K562 (cell line): ENCODE results near the gene IRAK2. TPM values are rescaled to one million over a fixed set of nuclear protein-coding genes. Genes with fewer than 3 reads are reported as not detected.

Experiments
- C11orf30 ChIP-seq: fragments of 450-650 bp; IDR thresholded peaks from 2 replicates; pipeline ENCODE4 v1.6.1; 2016; ENCODE audit warnings: low read depth, mild to moderate bottlenecking
- CHD4 ChIP-seq: fragments of 200-600 bp; sonication (generic); IDR thresholded peaks from 3 replicates; pipeline ENCODE4 v1.6.1; 2012; ENCODE audit warnings: low read depth, mild to moderate bottlenecking, mixed read lengths, low read length, inconsistent platforms; ENCODE audit not compliant: insufficient read depth, insufficient replicate concordance, poor library complexity, severe bottlenecking
- HOXB6 ChIP-seq: fragments of 250-450 bp; sonication (Bioruptor Pico); IDR thresholded peaks from 2 replicates; pipeline ENCODE4 v1.5.1; 2022; ENCODE audit warnings: mild to moderate bottlenecking, borderline replicate concordance
- KDM4B ChIP-seq, 2 experiments: fragments of 450-650 bp in 1 of 2; sonication (generic) in 1 of 2; IDR thresholded peaks; 2 replicates each; pipeline ENCODE4 v1.6.1; 2016 to 2017; ENCODE audit warnings: borderline replicate concordance in 2 of 2, antibody characterized with exemption in 1 of 2, low read depth in 1 of 2, mild to moderate bottlenecking in 1 of 2
- MAFK ChIP-seq: IDR thresholded peaks from 2 replicates; pipeline ENCODE4 v1.6.1; 2011; ENCODE audit warnings: low read length, improper control_type of control experiment
- MCM2 ChIP-seq: fragments of 450-650 bp; IDR thresholded peaks from 2 replicates; pipeline ENCODE4 v1.6.1; 2017; ENCODE audit warnings: low read depth, mild to moderate bottlenecking
- MCM5 ChIP-seq: fragments of 450-650 bp; IDR thresholded peaks from 2 replicates; pipeline ENCODE4 v1.6.1; 2016; ENCODE audit warnings: low read depth
- NR2C2 ChIP-seq, 2 experiments: fragments of 200-800 bp in 1 of 2; sonication (Bioruptor generic) in 1 of 2; sonication (generic) in 1 of 2; formaldehyde crosslinking in 1 of 2; IDR thresholded peaks; 2 replicates each; pipeline versions ENCODE4 v1.6.1 to v1.8.0; 2016 to 2022; ENCODE audit warnings: mild to moderate bottlenecking in 1 of 2, missing compliant biosample characterization in 1 of 2, missing genetic modification characterization in 1 of 2, missing genetic modification reagents in 1 of 2
- POLR2AphosphoS5 ChIP-seq: IDR thresholded peaks from 2 replicates; pipeline ENCODE4 v1.6.1; 2011; ENCODE audit warnings: mild to moderate bottlenecking, low read depth, low read length, moderate library complexity; ENCODE audit not compliant: control insufficient read depth, insufficient read depth
- PYGO2 ChIP-seq: fragments of 450-650 bp; IDR thresholded peaks from 2 replicates; pipeline ENCODE4 v1.6.1; 2016; ENCODE audit warnings: mild to moderate bottlenecking, missing genetic modification characterization, moderate library complexity, missing compliant biosample characterization
- SIN3A ChIP-seq, 2 experiments: fragments of 150-350 bp in 1 of 2; IDR thresholded peaks; 2 replicates each; pipeline ENCODE4 v1.6.1; 2011 to 2016; ENCODE audit warnings: borderline replicate concordance in 2 of 2, low read depth in 2 of 2, low read length in 2 of 2, mild to moderate bottlenecking in 2 of 2, moderate library complexity in 2 of 2; ENCODE audit not compliant: control insufficient read depth in 1 of 2
- SMC3 ChIP-seq: conservative IDR thresholded peaks from 2 replicates; pipeline ENCODE4 v1.6.1; 2011; ENCODE audit warnings: low read depth, low read length, improper control_type of control experiment; ENCODE audit not compliant: insufficient read depth
- STAT5B ChIP-seq: fragments of 250-450 bp; sonication (Bioruptor Pico); IDR thresholded peaks from 2 replicates; pipeline ENCODE4 v1.8.0; 2021; ENCODE audit warnings: mild to moderate bottlenecking, inconsistent platforms
- TAL1 ChIP-seq: fragments of 450-650 bp; IDR thresholded peaks from 2 replicates; pipeline ENCODE4 v1.6.1; 2016; ENCODE audit warnings: mild to moderate bottlenecking
- TCF7 ChIP-seq: sonication (generic); IDR thresholded peaks from 2 replicates; pipeline ENCODE4 v1.6.1; 2016; ENCODE audit warnings: antibody characterized with exemption, borderline replicate concordance
- TCFL5 ChIP-seq: fragments of 250-450 bp; sonication (Bioruptor Pico); conservative IDR thresholded peaks from 2 replicates; pipeline ENCODE4 v1.6.1; 2021; ENCODE audit warnings: mild to moderate bottlenecking, moderate library complexity, matching md5 sums
- ZNF347 ChIP-seq: fragments of 450-650 bp; formaldehyde crosslinking; IDR thresholded peaks from 2 replicates; pipeline ENCODE4 v1.4.0; 2020; ENCODE audit warnings: low read depth, mild to moderate bottlenecking, moderate library complexity
- ZNF717 ChIP-seq: fragments of 250-450 bp; sonication (Bioruptor Pico); IDR thresholded peaks from 2 replicates; pipeline ENCODE4 v1.5.0; 2021
- ZNF764 ChIP-seq: fragments of 250-450 bp; sonication (Bioruptor Pico); IDR thresholded peaks from 2 replicates; pipeline ENCODE4 v1.4.0; 2020; ENCODE audit warnings: low read depth, mild to moderate bottlenecking, moderate library complexity
- polyA plus RNA-seq, 8 experiments: library from polyadenylated mRNA; depleted of rRNA in 4 of 8; stranded (reverse) in 5 of 8; unstranded in 3 of 8; fragments of >200 nt; fragmentation: Nextera tagmentation in 2 of 8; fragmentation: Illumina TruSeq in 1 of 8; extraction: Ambion mirVana in 2 of 8; extraction: Trizol in 1 of 8; gene quantifications; 2 replicates each; pipeline versions ENCODE4 v1.2.1 to v1.2.3, GENCODE V29; 2011 to 2014; ENCODE audit warnings: inconsistent platforms in 1 of 8, missing spikeins in 1 of 8
- total RNA-seq, 7 experiments: library from RNA; depleted of rRNA in 6 of 7; stranded (reverse); fragments of >200 nt in 6 of 7; fragmentation: Illumina TruSeq in 2 of 7; extraction: Trizol in 2 of 7; gene quantifications; 2 replicates each; pipeline versions ENCODE4 v1.2.1 to v1.2.3, GENCODE V29; 2011 to 2021; ENCODE audit warnings: low replicate concordance in 1 of 7
- TF ChIP-seq, protein P1 (sequence below): sonication (generic); formaldehyde crosslinking; IDR thresholded peaks from 2 replicates; pipeline ENCODE4 v1.8.0; 2023; ENCODE audit warnings: mild to moderate bottlenecking, missing genetic modification reagents
- TF ChIP-seq, protein P2 (sequence below): fragments of 450-650 bp; IDR thresholded peaks from 2 replicates; pipeline ENCODE4 v1.6.1; 2018; ENCODE audit not compliant: partially characterized antibody

The IRAK2 gene
- total and polyA plus RNA-seq, 9 of the 15 experiments (the other 6 are each of a cell fraction or from before 2014, with no cell fraction given), result 0.42 to 4.4 (median 2.7) TPM

- TF ChIP-seq SMC3 (no peak), ZNF717 (no peak), MCM5 (no peak), POLR2AphosphoS5 (peak; percentile 30; the same call in 1 of the 2 replicates), PYGO2 (no peak), TCF7 (no peak), ZNF347 (CRISPR knock-in tag) (no peak), C11orf30 (peak; percentile 59), MCM2 (no peak), STAT5B (CRISPR knock-in tag) (no peak), MAFK (no peak; the same call in 1 of the 2 replicates), SIN3A (IDR thresholded peaks at IDR 0.05; ENCODE audit: borderline replicate concordance in 2 of 2, control insufficient read depth in 1 of 2, low read depth in 2 of 2, low read length in 2 of 2) (no peak), ZNF764 (CRISPR knock-in tag) (no peak), HOXB6 (CRISPR knock-in tag) (no peak), TCFL5 (CRISPR knock-in tag) (no peak), TAL1 (peak; percentile 55), NR2C2 (CRISPR knock-in tag; IDR thresholded peaks at IDR 0.05) (no peak), NR2C2 (tag; IDR thresholded peaks at IDR 0.05) (peak; percentile 62), KDM4B (IDR thresholded peaks at IDR 0.05; ENCODE audit: borderline replicate concordance in 2 of 2, low read depth in 1 of 2) (0 out of 4 replicates have a peak, but pooled peaks of 1 of the 2 experiments have one; percentile 19), CHD4 (no peak)
- TF ChIP-seq, protein P1, sequence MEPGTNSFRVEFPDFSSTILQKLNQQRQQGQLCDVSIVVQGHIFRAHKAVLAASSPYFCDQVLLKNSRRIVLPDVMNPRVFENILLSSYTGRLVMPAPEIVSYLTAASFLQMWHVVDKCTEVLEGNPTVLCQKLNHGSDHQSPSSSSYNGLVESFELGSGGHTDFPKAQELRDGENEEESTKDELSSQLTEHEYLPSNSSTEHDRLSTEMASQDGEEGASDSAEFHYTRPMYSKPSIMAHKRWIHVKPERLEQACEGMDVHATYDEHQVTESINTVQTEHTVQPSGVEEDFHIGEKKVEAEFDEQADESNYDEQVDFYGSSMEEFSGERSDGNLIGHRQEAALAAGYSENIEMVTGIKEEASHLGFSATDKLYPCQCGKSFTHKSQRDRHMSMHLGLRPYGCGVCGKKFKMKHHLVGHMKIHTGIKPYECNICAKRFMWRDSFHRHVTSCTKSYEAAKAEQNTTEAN (CRISPR knock-in tag), result no peak
- TF ChIP-seq, protein P2, sequence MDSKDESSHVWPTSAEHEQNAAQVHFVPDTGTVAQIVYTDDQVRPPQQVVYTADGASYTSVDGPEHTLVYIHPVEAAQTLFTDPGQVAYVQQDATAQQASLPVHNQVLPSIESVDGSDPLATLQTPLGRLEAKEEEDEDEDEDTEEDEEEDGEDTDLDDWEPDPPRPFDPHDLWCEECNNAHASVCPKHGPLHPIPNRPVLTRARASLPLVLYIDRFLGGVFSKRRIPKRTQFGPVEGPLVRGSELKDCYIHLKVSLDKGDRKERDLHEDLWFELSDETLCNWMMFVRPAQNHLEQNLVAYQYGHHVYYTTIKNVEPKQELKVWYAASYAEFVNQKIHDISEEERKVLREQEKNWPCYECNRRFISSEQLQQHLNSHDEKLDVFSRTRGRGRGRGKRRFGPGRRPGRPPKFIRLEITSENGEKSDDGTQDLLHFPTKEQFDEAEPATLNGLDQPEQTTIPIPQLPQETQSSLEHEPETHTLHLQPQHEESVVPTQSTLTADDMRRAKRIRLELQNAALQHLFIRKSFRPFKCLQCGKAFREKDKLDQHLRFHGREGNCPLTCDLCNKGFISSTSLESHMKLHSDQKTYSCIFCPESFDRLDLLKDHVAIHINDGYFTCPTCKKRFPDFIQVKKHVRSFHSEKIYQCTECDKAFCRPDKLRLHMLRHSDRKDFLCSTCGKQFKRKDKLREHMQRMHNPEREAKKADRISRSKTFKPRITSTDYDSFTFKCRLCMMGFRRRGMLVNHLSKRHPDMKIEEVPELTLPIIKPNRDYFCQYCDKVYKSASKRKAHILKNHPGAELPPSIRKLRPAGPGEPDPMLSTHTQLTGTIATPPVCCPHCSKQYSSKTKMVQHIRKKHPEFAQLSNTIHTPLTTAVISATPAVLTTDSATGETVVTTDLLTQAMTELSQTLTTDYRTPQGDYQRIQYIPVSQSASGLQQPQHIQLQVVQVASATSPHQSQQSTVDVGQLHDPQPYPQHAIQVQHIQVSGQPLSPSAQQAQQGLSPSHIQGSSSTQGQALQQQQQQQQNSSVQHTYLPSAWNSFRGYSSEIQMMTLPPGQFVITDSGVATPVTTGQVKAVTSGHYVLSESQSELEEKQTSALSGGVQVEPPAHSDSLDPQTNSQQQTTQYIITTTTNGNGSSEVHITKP, result peak; percentile 27
These were observed 128.0 kb downstream of the IRAK2 start, which contains the start of gene GHRL (continued) for GRCh38 chr3:10292505-10293419.
